GM21526 (cell line): ENCODE data around the gene EPN3.
A peak's percentile ranks its signal among the peaks of the same experiment; 100 is the strongest.

Experiments used
- ATAC-seq: cut with Tn5 transposase; IDR thresholded peaks from one replicate; pipeline ENCODE4 v1.9.1; 2021; ENCODE audit warnings: moderate library complexity; ENCODE audit not compliant: unreplicated experiment, low FRiP score

Gene EPN3

DNA sequence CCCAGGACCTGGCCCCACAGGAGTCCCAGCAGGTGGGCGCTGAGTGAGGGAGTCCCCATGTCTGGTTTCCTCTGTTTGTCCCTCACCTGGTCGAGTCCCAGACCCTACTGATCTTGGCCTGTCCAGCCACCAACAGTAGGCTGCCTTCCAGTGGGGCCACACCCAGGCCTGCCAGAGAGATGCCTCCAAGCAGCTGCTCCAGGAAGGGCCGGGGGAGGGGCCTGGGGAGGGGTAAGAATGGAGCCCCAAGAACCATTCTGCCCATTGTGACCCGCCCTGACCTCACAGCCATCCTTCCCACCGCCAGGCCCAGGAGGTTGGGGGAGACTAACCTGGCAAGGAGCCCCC, 15.2 kb downstream of the EPN3 start:
- ATAC-seq, result no peak

DNA sequence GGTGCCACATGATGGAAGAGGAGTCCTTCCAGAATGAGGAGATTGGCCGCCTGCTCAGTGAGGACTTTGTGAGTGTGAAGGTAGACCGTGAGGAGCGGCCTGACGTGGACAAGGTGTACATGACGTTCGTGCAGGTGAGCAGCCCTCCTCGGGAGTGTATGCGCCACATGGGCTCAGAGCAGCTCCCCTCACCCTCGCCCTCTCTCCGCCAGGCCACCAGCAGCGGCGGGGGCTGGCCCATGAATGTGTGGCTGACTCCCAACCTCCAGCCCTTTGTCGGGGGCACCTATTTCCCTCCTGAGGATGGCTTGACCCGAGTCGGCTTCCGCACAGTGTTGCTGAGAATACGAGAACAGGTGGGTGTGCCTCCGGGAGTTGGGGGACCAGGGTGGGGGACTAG, 16.3 kb downstream of the EPN3 start:
- ATAC-seq, result no peak

DNA sequence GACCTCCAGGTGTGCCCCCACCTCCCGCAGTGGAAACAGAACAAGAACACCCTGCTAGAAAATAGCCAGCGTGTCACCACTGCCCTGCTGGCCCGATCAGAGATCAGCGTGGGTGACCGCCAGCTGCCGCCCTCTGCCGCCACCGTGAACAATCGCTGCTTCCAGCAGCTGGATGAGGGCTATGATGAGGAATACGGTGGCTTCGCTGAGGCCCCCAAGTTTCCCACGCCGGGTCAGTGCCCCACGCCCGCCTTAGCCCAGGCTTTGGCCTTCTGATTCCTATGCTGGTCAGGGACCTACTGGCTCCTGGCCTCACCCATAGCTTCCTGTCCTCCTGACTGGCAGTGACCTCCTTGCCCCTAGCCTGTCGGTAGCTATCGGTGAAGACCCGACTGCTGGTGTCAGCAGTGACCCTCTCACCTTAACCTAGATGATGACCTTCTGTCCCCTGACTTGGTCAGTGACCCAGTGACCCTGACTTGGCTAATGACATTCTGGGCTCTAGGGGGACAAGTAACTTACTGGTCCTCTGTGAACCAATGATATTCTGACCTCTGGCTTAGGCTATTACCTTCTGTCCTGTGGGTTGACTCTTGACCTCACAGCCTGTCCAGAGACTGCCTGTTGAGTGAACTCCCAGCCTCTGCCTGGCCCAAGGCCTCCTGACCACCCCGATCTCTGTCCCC, 16.9 kb downstream of the EPN3 start:
- ATAC-seq, result no peak

DNA sequence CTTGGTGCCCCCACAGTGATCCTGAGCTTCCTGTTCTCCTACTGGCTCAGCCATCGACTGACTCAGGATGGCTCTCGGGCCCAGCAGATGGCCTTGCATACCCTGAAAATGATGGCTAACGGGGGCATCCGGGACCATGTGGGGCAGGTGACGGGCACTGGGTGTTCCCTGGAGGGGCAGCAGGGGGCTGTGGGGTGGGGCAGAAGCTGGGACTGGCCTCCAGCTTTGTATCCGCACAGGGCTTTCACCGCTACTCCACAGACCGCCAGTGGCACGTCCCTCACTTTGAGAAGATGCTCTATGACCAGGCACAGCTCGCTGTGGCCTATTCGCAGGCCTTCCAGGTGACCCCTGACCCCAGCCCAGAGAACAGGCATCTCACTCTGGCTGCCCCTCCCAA, 17.4 kb downstream of the EPN3 start:
- ATAC-seq, result no peak

DNA sequence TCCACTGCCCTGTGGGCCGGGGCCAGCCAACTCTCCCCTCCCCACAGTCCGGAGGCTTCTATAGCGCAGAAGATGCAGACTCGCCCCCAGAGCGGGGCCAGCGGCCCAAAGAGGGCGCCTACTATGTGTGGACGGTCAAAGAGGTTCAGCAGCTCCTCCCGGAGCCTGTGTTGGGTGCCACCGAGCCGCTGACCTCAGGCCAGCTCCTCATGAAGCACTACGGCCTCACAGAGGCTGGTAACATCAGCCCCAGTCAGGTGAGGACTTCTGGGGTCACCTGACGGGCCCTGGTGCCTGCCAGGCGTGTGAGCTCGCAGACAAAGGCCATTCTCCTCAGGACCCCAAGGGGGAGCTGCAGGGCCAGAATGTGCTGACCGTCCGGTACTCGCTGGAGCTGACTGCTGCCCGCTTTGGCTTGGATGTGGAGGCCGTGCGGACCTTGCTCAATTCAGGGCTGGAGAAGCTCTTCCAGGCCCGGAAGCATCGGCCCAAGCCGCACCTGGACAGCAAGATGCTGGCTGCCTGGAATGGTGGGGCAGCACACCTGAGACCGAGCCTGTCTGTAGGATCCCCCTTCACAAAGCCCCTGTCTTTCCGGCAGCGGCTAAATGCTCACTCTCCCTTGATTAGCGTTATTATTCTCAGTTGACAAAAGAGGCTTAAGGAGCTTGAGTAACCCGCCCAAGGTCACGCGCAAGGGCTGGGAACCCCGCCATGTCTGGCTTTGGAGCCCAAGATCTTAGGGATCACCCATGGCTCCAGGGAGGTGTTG, 18.3 kb downstream of the EPN3 start:
- no peak for ATAC-seq

DNA sequence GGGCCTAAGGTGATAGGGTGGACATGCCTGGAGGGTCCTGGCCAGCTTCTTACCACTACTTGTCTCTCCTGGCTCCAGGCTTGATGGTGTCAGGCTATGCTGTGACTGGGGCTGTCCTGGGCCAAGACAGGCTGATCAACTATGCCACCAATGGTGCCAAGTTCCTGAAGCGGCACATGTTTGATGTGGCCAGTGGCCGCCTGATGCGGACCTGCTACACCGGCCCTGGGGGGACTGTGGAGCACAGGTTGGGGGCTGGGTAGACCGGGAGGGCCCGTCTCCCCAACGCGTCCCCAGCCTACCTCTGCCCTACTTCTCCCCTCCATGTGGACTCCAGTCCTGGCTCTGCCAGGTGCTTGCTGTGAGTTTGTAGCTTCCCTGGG, 18.9 kb downstream of the EPN3 start:
- no peak for ATAC-seq

DNA sequence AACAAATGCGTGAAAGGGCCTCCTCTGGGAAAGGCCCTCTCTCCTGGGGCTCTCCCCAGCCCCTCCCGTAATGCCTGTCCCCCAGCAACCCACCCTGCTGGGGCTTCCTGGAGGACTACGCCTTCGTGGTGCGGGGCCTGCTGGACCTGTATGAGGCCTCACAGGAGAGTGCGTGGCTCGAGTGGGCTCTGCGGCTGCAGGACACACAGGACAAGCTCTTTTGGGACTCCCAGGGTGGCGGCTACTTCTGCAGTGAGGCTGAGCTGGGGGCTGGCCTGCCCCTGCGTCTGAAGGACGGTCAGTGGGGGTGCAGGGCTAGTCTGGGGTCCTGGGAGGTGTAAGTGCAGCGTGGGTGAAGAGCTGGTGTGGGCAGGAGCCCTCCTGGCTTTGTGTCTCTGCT, 19.3 kb downstream of the EPN3 start:
- ATAC-seq, result no peak

DNA sequence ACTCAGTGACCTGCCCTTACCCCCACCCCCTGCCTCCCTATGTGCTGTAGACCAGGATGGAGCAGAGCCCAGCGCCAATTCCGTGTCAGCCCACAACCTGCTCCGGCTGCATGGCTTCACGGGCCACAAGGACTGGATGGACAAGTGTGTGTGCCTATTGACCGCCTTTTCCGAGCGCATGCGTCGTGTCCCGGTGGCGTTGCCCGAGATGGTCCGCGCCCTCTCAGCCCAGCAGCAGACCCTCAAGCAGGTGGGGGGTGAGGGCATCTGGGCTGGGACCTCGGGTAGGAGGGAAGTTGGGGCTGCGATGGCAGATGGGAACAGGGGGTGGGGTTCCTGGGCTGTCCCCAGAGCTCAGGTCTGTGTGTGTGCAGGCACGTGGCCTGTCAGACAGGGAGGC, 21.7 kb downstream of the EPN3 start:
- no peak for ATAC-seq

DNA sequence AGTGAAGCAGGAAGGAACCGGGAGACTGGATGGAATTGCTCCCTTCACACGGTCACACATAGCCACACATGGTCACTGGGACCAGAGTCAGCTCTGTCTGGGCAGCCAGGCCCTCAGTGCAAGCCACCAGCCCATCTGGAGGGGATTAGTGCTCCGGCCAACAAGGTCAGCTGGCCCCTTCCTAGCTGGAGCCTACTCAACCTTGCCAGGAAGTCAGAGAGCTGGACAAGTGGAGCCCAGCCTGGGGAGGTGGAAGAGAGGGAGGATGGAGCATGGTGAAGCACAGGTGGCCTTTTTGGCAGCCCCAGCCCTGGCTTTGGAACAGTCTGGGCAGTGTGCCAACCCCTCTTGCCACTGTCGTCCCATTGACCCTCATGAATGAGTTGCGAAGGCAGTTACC, 24.3 kb downstream of the EPN3 start:
- no peak for ATAC-seq

DNA sequence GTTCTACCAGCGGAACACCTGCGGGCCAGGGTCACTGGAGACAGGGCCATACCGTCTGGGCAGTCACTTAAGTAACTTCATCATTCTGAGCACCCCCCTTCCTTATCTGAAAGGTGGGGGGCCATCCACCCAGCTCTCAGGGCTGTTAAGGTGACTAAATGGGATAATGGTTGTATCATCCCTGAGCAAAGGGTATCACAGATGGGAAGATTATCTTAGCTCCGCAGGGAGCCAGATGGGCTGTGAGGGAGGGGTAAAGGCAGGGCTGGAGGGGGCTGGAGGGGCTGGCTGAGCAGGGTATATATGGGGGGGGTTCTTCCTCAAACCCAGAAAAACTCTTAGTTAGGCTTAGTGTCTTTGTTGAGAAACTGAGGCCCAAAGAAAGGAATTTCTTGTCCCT, 25.1 kb downstream of the EPN3 start:
- ATAC-seq, result no peak

DNA sequence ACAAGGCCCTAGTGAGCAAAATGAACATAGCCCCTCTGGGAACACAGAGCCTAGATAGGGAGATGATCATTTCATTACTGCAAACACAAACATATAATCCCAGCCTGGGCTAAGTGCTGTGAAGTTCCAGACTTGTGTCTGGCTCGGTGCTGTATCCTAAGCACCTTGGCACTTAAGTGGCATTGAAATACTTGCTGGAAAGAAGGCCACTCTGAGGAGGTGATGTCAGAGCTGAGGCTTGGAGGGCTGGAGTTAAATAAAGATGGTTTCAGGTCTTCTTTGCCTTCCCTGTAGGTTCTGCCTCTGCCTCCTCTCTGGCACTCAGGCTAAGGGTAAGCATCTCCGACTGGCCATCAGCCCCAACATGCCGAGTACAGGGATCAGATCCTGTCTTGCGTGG, 25.6 kb downstream of the EPN3 start:
- ATAC-seq, result no peak

DNA sequence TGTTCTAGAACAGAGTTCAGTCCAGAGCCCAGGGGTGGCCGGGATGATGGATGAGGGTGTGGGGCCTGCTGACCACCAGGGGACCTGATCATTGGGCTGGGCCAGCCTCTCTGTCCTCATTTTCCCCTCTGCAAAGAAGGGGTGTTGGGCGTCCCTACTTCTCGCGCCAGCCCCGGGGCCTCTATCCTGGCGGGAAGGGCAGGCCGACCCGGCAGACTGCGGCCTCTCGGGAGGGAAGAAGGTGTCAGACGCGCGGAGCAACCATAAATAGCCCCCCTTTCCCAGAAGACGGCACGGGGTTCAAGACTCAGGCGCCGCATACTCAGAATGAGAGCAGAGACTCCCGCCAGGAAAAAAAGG, 26.0 kb downstream of the EPN3 start:
- ATAC-seq, result no peak

DNA sequence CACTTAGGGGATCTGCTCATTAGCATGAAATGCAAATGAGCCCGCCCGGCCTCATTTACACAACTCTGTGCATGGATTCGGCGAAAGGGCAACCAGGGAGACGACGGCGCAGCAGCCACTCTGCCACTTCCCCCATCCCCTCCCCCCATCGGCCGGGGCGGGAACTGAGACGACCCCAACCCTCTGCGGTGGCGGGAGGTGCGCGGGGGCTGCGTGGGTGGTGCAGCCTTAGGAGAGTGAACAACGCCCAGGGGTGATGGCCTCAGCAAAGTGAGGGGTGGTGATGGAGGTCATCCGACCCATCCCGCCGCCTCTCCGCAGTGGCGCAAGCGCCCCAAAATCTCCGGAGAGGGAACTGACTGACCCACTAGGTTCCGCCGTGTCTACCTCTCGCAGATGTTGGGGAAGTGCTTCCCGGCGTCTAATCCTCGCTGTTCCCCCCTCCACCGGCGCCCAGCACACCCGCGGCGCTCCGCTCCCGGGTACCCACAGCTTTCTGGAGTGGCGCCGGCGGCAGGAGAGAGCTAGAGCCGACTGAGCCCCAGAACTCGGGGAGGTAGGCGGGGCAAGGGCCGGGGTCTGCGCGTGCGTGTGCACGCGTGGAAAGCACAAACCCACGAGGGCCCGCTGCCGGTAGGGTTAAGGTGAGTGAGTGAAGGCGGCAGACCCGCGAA, 26.5 kb downstream of the EPN3 start:
- ATAC-seq, result no peak

DNA sequence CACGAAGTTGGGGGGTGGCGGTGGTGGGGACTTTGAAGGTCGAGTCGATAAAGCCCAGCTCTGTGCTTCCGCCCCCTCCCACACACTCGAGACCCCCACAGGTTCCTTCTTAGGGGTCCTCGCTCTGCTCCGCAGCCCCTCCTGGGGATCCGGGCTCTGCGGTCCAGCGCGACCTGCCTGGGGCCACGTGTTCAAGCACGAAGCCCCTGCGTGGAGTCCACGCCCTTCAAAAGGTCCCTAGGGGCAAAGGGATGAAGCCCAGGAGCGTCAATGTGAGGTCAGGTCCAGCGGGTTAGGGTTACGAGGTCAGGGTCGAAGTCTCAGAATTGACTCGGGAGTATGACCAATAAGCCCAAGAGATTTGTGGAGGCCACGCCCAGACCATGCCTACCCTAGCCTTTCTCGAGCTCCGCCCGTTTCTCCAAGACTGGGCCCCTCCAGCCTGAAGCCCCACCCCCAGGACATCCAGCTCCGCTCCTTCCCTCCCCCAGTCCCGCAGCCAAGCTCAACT, 27.2 kb downstream of the EPN3 start:
- no peak for ATAC-seq

DNA sequence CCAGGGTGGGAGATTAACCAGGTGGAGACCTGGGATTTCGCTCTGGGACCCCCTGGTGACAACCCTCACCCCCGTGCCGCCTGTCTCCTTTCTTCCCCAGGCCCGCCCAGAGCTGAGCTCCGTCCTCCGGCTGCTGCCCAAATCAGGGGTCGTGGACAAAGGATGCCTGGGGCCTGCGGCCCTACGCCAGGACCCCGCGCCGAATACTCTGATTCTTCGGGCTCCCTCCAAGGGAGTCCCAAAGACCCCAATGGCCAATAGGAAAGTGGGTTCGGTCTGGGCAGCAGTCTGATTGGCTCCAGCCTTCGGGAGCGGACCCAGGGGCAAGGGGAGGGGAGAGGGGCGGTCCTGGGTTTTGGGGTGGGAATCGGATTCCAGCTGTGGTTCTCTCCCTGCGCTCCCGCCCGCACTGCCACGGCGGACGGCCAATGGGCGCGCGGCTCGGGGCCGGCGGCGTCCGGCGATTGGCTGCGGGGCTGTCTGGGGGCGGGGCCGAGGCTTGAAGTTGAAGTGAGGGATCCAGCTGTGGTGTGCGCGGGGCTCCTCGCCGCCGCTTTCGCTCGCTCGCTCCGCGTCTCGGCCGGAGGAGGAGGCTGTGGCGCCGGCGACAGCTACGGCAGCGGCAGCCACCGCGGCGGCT, 27.8 kb downstream of the EPN3 start, which contains the start of gene CACNA1G:
TSS of gene CACNA1G (plus strand) at position 531 of the 640 bp plus-strand sequence. CDS start 745 bp downstream, outside the sequence.
- peak; percentile 87 for ATAC-seq

DNA sequence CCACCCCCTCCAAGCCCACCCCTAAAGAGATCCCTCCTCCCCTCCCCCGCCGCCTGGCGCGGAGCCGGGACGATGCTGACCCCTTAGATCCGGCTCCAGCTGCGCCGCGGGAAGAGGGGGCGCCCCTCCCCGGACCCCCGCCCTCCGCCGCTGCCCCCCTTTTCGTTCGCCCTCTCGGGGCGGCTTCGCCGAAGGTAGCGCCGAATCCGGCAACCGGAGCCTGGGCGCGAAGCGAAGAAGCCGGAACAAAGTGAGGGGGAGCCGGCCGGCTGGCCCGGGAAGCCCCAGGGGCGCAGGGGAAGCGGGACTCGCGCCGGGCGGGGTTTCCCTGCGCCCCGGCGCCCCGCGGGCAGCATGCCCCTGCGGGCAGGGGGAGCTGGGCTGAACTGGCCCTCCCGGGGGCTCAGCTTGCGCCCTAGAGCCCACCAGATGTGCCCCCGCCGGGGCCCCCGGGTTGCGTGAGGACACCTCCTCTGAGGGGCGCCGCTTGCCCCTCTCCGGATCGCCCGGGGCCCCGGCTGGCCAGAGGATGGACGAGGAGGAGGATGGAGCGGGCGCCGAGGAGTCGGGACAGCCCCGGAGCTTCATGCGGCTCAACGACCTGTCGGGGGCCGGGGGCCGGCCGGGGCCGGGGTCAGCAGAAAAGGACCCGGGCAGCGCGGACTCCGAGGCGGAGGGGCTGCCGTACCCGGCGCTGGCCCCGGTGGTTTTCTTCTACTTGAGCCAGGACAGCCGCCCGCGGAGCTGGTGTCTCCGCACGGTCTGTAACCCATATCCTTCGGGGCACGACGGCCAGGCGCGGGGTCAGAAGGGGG, 28.6 kb downstream of the EPN3 start:
- ATAC-seq, result no peak

DNA sequence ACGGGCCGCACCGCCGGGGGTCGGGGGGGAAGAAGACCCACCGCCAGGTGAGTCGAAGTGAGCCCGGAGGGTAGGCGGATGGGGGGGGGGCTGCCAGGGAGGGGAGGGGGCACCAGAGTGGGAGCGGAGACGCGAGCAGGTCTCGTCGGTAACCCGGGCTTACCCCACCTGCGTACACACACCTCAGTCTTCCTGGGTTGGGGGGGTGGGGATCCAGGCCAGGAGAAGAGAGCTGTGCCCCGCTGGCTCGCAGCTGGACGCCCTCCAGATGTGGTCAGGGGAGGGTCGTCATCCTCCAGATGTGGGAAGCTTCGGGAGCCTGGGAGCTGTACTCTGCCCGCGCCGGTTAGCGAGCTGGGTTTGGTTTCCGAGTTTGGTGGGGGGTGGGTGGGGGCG, 29.2 kb downstream of the EPN3 start:
- no peak for ATAC-seq

DNA sequence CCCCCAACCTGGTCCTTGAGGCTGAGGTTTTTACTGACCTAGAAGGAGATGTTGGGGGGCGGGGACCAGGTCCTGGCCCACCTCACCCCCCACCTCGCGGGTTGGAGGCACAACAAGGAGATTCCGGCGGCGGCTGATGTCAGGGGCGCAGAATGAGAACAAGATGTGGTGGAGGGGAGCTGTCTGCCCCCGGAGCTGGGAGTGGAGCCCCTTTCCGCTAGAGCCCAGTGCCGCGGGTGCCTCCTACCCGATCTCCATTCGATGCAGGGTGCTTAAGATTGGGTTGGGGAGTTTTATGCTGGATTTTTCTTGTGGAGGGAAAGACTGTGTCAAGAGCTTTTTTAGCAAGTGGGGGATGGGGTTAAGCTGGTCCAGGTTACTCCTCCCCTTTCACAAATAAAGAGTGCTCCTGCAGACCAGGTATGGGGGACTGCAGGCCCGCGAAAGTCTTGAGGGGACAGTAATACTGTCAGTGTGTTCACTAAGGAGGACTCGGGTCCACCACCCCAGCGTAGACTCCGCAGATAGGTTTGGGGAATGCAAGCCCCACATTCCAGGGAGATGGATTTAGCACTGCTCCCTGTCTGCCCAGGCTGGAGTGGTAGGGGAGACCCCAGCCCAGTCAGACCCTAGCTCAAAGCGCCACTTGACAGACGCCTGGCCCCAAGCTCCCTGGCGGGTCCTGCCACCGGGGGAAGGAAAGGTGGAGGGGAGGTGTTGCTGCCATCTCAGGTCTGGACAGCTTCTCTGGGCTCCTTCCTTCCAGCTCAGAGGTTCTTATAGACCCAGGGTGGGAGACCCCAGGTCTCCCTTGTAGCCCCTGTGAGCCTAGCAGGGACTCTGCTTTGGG, 29.9 kb downstream of the EPN3 start:
- no peak for ATAC-seq

DNA sequence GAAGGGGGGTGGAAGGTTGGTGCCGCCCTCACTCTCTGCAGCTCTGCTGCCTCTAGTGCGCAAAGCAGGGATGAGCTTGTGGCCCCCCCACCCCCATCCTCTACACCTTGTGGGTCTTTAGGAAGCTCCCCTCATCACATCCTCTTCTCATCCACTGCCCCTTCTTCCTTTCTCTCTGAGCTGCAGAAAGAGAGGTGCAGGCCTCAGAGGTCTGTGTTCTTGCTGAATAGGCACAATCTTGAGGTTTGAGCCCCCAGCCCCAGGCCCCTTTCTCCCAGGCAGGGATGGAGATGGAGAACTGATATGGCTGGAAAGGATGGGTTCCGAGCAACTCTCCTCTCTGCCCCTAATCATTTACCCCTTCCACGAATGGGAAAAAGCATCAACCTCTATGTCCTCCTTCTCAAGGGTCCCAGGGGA, 30.6 kb downstream of the EPN3 start:
- ATAC-seq, result no peak
